Hippocampal formation (tissue), 2 donors: Measurements from ENCODE around the gene PROSER2.

Source experiments
- DNase-seq, 2 donors: peaks; one replicate each; lab custom pipeline; 2025; lab: John Stamatoyannopoulos, UW

PROSER2 gene, protein sequence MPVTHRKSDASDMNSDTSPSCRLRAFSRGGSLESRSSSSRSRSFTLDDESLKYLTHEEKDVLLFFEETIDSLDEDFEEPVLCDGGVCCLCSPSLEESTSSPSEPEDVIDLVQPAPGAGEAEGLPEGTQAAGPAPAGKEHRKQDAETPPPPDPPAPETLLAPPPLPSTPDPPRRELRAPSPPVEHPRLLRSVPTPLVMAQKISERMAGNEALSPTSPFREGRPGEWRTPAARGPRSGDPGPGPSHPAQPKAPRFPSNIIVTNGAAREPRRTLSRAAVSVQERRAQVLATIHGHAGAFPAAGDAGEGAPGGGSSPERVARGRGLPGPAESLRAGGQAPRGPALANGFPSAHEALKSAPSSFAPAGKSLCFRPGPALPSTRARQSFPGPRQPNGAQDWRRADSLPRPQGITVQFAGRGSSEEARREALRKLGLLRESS

GRCh38 chr10:11823122-11823988 is at the start of gene PROSER2:
Gene PROSER2, plus strand, starts transcription at chr10:11823356. Its CDS starts 28,722 bp downstream, at chr10:11852078.
- DNase-seq, result no peak

DNA sequence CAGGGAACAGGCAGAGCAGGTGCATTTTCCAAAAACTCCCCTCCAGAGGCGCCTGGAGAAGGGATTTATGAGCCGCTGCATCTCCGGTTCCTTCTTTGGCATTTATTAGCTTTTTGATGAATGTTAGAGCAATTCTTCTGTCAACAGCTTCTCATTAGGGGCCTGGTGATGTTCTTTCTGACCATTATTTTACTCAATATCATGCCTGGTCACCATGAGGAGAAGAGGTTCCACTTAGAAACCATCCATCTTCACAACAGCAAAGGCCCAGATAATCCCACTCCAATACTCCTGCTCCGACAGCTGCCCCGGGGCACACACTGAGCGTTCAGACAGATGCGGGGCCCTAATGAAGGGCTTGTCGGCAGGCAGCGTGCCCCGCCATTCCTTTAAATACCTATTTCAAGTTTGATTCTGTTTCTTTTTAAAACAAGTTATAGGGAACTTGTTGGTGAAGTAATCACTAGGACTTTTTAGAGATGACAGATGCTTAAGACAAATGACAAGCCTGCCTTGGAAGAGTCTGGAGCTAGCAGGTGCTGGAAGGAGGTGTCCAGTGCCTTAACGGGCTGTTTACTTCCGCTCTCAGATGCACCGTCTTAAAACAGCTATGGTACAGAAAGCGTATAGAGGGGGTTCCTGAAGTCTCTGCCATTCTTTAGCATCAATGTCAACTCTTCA is 49.3 kb upstream of the PROSER2 start:
- no peak for DNase-seq

- DNase-seq, result no peak
These were observed 47.7 kb upstream of the PROSER2 start for GRCh38 chr10:11775412-11775811.

DNA sequence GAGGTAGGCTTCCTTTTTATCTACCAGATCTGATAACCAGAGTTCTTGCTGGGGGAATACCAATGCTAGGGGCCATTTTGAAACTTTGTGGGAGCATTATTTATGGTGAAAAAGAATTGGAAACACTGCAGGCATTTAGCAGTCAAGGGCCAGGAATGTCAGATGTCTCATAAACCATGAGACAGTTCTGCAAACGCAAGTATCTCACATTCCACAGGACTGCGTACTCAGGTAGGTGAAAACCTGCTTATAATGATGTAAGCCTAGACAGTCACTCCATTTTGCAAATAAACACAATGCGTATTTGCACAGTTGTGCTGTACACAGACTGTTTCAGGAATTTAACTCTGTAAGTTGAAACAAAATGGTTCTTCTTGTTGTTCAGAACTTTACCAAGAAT is 47.1 kb upstream of the PROSER2 start:
- no peak for DNase-seq

- DNase-seq, result no peak
These were observed 42.0 kb upstream of the PROSER2 start for GRCh38 chr10:11781114-11781513.

DNA sequence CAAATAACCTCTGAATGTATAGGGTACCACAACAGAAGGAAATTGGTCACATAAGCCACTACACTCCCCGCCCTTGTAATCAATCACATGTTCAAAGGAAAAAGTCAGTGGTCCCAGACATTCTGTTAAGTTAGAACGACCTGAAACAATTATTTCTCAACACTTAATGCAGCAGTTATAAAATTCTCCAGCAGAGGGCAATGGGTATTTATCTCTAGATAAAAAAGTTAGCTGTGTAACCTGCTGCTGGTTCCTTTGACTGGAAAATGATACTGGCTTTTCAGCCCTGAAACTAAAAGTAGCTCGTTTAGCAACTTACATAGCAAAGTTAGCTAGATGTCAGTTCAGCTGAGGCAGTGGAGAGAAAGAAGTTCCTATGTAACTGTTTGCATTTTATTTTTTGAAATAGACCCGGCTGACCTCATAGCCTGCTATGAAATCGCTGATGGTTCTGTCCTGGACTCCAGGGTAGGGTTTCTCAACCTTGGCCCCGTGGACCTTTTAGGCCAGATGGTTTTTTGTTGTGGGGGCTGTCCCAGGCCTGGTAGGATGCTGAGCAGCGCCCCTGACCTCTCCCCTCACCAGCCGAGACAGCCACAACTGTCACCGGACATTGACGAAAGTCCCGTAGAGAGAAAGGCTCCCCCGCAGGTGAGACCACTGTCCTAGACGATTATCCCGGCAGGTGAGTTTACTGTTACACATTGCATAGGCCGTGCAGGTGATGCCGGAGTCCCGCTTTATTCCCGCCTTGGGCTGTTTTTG is 40.2 kb upstream of the PROSER2 start:
- DNase-seq, result peak in 1 of 2 donors; percentile 10

DNA sequence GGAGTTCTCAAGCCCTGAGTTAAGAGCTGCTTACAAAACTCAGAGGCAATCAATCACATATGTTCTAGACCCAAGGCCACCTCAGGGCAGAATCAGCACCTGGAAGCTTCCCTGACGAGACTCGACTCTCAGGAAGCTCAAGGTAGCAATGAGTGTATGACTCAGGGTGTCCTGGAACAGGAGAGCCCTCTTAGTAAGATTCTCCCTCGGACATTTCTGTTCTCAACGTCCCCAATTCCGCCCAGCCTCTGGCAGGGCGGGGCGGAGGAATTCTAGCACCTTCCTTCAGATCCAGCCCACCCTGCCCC is 39.6 kb upstream of the PROSER2 start:
- no peak for DNase-seq

DNA sequence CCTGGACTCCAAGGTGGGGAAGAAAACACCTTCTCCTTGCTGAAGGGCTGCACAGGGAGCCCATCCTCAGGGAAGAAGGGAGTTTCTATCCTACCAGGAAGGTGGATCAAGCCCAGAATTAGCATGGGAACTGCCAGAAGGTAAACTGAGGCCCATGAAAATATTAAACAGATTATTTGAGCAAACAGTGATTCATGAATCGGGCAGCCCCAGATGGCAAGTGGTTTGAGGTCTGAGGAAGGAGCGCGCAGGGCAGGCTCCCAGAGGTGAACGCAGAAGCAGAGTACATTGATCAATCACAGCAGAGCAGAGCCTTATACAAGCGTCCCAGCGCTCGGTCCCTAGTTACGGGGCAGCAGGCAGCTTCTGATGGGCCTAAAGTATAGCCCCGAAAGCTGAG is 35.8 kb upstream of the PROSER2 start:
- DNase-seq, result no peak

DNA sequence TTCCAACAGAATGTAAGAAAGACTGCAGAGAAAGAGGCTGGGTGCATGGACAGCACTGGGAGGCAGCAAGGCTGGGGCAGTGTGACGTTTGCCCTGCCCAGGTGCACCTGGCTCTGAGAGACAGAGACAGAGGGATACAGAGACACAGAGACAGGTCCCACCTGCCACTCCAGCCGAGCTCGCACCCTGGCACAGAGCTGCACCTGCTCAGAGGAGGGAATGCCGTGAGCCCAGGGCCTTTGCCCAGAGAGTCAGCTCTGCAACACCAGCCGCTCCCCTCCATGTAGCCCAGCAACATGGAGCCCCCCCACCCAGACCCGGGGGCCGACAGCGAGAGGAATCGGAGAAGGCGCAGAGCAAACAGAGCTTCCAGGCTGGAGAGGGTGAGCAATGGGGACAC is 35.3 kb upstream of the PROSER2 start:
- no peak for DNase-seq

- no peak for DNase-seq
These were observed 33.9 kb upstream of the PROSER2 start for GRCh38 chr10:11789306-11789705.

DNA sequence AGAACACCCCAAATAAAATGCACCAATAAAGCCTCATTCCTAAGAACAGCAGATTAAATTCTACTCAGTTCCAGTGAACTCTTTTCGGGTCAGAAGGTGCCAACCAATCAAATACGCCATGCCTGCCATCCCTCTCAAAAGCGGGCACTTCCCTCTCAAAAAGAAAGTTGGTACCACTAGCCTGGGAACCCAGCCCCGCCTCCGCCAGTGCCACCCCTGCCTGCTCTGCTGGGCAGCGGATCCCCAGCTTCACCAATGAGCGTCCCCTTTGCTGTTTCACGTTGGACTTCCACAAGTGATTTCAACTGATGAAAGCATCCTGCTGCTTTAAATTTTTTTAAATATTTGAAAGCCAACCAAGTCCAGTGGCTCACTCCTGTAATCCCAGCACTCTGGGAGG is 33.2 kb upstream of the PROSER2 start:
- no peak for DNase-seq

DNA sequence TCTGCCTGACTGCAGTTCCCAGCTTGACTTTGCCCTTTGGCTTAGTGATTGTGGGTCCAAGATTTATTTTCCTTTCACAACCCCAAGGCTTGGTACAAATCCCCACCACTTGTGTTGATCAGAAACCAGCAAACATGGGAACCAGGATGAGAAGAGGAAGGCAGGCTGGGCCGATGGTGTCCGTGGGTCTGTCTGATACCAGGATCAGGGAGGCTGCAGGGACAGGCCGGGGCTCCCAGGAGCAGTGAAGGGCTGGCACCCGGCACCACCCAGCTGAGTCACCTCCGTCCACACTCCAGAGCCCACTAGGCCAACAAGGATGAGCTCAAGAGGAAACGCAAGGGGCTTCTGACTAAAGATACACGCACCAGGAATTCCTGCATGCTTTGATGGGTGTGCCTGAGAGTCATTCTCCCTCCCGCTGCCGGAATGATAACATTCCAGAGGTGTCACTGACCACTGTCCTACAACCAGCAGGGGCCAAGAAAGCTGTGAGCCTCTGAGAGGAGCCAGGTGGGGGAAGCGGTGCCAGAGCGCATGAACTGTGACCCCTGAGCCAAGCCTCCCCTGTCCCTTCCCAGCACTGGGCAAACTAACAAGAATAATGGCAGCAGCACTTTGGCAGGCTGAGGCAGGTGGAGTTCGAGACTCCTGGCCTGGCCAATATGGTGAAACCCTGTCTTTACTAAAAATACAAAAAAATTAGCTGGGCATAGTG is 29.2 kb upstream of the PROSER2 start:
- no peak for DNase-seq

GRCh38 chr10:11794566-11794965 is 28.6 kb upstream of the PROSER2 start:
- DNase-seq, result no peak

GRCh38 chr10:11795101-11795920 is 27.8 kb upstream of the PROSER2 start:
- no peak for DNase-seq

DNA sequence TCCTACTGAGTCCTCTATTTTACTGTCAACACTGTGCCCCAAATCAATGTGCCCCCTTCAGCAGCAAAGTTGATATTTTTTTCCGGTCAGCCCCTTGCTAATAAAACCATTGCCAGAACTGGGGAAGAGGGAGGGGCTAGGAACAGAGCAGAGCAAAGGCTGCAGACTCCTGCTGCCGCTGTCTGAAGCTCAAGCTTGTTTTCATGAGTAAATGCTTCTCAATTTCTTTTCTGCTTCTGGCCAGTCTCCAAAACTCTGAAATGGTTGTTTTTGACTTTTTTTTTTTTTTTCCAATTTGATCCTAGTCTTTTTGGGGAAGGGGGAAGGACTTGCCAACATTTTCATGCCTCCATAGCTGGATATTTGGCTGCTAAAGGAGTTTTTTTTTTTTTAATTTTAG is 26.7 kb upstream of the PROSER2 start:
- no peak for DNase-seq

DNA sequence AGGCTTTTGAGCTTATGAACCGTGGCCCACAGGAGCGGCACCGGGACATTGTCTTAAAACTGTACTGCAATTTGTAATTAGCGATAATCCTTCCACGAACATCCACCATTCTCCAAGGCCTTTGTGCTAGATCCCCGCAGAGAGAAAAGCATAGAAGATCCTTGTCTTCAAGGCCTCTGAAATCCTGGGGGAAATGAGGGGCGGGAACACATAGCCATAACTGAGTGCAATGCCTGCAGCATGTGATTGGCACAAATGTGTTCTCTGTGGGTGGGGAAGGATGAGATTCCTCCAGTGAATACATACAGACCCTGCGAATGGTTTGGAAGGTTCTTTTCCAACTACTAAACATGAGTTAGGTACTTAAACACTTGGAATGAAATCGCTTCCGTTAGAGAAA is 25.9 kb upstream of the PROSER2 start:
- DNase-seq, result no peak

GRCh38 chr10:11797847-11798633 is 25.1 kb upstream of the PROSER2 start:
- no peak for DNase-seq

- no peak for DNase-seq
These were observed 24.1 kb upstream of the PROSER2 start for GRCh38 chr10:11798845-11799735.

GRCh38 chr10:11799736-11800080 is 23.4 kb upstream of the PROSER2 start:
- DNase-seq, result no peak
